Endothelial cell of umbilical vein (primary cell): ENCODE data around the gene HDAC4. TPM values are rescaled to one million over a fixed set of nuclear protein-coding genes. Genes with fewer than 3 reads are reported as not detected.

Experiments
- BruUV-seq: library from RNA; stranded (reverse); fragments of 400-500 nt; replicated peaks from 2 replicates; lab custom pipeline; 2021; lab: Mats Ljungman, UMichigan
- CTCF ChIA-PET: fragments of 300-600, 350-600 bp; sonication (Branson Sonifier 250); formaldehyde crosslinking; loops from one replicate; lab custom pipeline; 2021; ENCODE audit warnings: antibody characterized with exemption, inconsistent platforms; lab: Charles Lee
- POLR2A ChIA-PET: fragments of 300-600, 350-600 bp; sonication (Branson Sonifier 250); formaldehyde crosslinking; loops from one replicate; lab custom pipeline; 2021; ENCODE audit warnings: antibody characterized with exemption, inconsistent platforms; lab: Charles Lee
- DNase-seq: peaks from one replicate; pipeline ENCODE4 v3.0.0-alpha.2; 2011; ENCODE audit warnings: low read depth, low spot score
- FAIRE-seq: peaks from 2 replicates; lab custom pipeline; 2011; peaks lifted over from hg19 to GRCh38; lab: Jason Lieb, UNC
- H2AFZ ChIP-seq: 2 replicates; pipeline ENCODE4 v1.6.0; 2012; ENCODE audit warnings: low read depth, low read length, control low read depth, inconsistent platforms
- H3K27ac ChIP-seq: 2 replicates; pipeline ENCODE4 v1.5.1; 2011; ENCODE audit warnings: low read depth, mild to moderate bottlenecking, control low read depth, low read length, moderate library complexity; ENCODE audit not compliant: insufficient read depth
- H3K27me3 ChIP-seq, 2 experiments: 2 replicates each; pipeline versions ENCODE4 v1.6.0 to v1.6.1; 2011; ENCODE audit warnings: low read length in 2 of 2, mixed read lengths in 1 of 2; ENCODE audit not compliant: control insufficient read depth in 2 of 2, insufficient read depth in 2 of 2
- H3K36me3 ChIP-seq, 2 experiments: 2 replicates in 1 of 2; 3 replicates in 1 of 2; pipeline ENCODE4 v1.5.1; 2011; ENCODE audit warnings: low read length in 2 of 2, mild to moderate bottlenecking in 1 of 2, moderate library complexity in 1 of 2; ENCODE audit not compliant: control insufficient read depth in 2 of 2, insufficient read depth in 2 of 2; ENCODE audit errors: extremely low read depth in 1 of 2
- H3K4me1 ChIP-seq: 3 replicates; pipeline ENCODE4 v1.5.1; 2011; ENCODE audit warnings: mild to moderate bottlenecking, low read length; ENCODE audit not compliant: control insufficient read depth, insufficient read depth; ENCODE audit errors: extremely low read depth
- H3K4me2 ChIP-seq: 2 replicates; pipeline ENCODE4 v1.6.1; 2011; ENCODE audit warnings: low read length, control low read depth, mixed read lengths; ENCODE audit not compliant: insufficient read depth
- H3K4me3 ChIP-seq, 3 experiments: fragments of 200-600 bp in 1 of 3; sonication (generic), shearing (Covaris generic) in 1 of 3; replicated peaks in 1 of 3; 2 replicates each; pipeline ENCODE4 v1.5.1; 2011 to 2016; ENCODE audit warnings: control low read depth in 3 of 3, low read length in 3 of 3, mild to moderate bottlenecking in 2 of 3, inconsistent platforms in 1 of 3, low read depth in 1 of 3, moderate library complexity in 1 of 3; ENCODE audit not compliant: insufficient read depth in 1 of 3
- H3K79me2 ChIP-seq: 2 replicates; pipeline ENCODE4 v1.6.0; 2012; ENCODE audit warnings: low read length, inconsistent platforms; ENCODE audit not compliant: control insufficient read depth, insufficient read depth
- H3K9ac ChIP-seq: replicated peaks from 2 replicates; pipeline ENCODE3; 2011; ENCODE audit warnings: low read length, control low read depth; ENCODE audit not compliant: insufficient read depth; ENCODE audit errors: extremely low read depth
- H3K9me1 ChIP-seq: replicated peaks from 3 replicates; pipeline ENCODE4 v1.6.0; 2011; ENCODE audit warnings: mild to moderate bottlenecking, low read length; ENCODE audit not compliant: control insufficient read depth, insufficient read depth; ENCODE audit errors: extremely low read depth
- H3K9me3 ChIP-seq: replicated peaks from 2 replicates; pipeline ENCODE4 v1.5.1; 2012; ENCODE audit warnings: low read length, inconsistent platforms; ENCODE audit not compliant: control insufficient read depth, insufficient read depth
- H4K20me1 ChIP-seq: replicated peaks from 2 replicates; pipeline ENCODE3; 2011; ENCODE audit warnings: mild to moderate bottlenecking, low read length; ENCODE audit not compliant: control insufficient read depth, insufficient read depth; ENCODE audit errors: extremely low read depth
- EZH2 ChIP-seq: IDR thresholded peaks from 2 replicates; pipeline ENCODE4 v1.6.1; 2012; ENCODE audit warnings: borderline replicate concordance, low read depth, mild to moderate bottlenecking, moderate library complexity, low read length, inconsistent platforms; ENCODE audit not compliant: severe bottlenecking
- FOS ChIP-seq: IDR thresholded peaks from 2 replicates; pipeline ENCODE4 v1.6.1; 2011; ENCODE audit warnings: mild to moderate bottlenecking, low read length, moderate library complexity, borderline replicate concordance; ENCODE audit not compliant: insufficient read depth
- GATA2 ChIP-seq: IDR thresholded peaks from 2 replicates; pipeline ENCODE4 v1.7.0; 2011; ENCODE audit warnings: low read depth, mild to moderate bottlenecking, moderate library complexity, mixed read lengths, low read length; ENCODE audit not compliant: insufficient read length, insufficient read depth
- JUN ChIP-seq: IDR thresholded peaks from 2 replicates; pipeline ENCODE4 v1.6.1; 2011; ENCODE audit warnings: borderline replicate concordance, low read depth; ENCODE audit not compliant: insufficient read length, insufficient read depth
- MYC ChIP-seq: IDR thresholded peaks from one replicate; pipeline ENCODE4 v1.6.1; 2011; ENCODE audit warnings: mild to moderate bottlenecking, low read depth, low read length
- POLR2A ChIP-seq: IDR thresholded peaks from 2 replicates; pipeline ENCODE4 v1.6.1; 2012; ENCODE audit warnings: low read depth, mild to moderate bottlenecking, control low read depth, low read length
- POLR2AphosphoS5 ChIP-seq: IDR thresholded peaks from 2 replicates; pipeline ENCODE4 v1.6.1; 2012; ENCODE audit warnings: low read depth, mild to moderate bottlenecking, control low read depth, low read length, moderate library complexity; ENCODE audit not compliant: insufficient read depth
- dilution Hi-C: fragments of 300-500 bp; cut with MboI; formaldehyde crosslinking; loops from one replicate; pipeline ENCODE4 v1.15.0; 2019; ENCODE audit warnings: low sequenced_read_pairs; ENCODE audit not compliant: extremely low pct_ligation_motif_present
- intact Hi-C: fragments of 100-400 bp; cut with micrococcal nuclease; formaldehyde crosslinking; loops from one replicate; pipeline ENCODE4 v1.10.0; 2022
- polyA plus RNA-seq, 4 experiments: library from polyadenylated mRNA; depleted of rRNA in 3 of 4; stranded (reverse) in 3 of 4; unstranded in 1 of 4; fragments of >200 nt; gene quantifications; 2 replicates each; pipeline versions ENCODE4 v1.2.1 to v1.2.3, GENCODE V29; 2011 to 2012; ENCODE audit warnings: missing spikeins in 1 of 4
- total RNA-seq: library from RNA; stranded (reverse); gene quantifications from 2 replicates; pipeline ENCODE4 v1.2.3, GENCODE V29; 2021
- TF ChIP-seq, protein P1 (sequence below), 2 donors: IDR thresholded peaks; 1 replicate in 1 of 2; 2 replicates in 1 of 2; pipeline ENCODE4 v1.5.1; 2011; ENCODE audit warnings: low read length in 2 of 2, mild to moderate bottlenecking in 2 of 2, moderate library complexity in 2 of 2, control low read depth in 1 of 2, inconsistent platforms in 1 of 2, low read depth in 1 of 2; ENCODE audit not compliant: insufficient read depth in 1 of 2; ENCODE audit errors: extremely low read depth in 1 of 2

HDAC4 gene
- total and polyA plus RNA-seq, 2 donors (not counting 3 experiments of a cell fraction or from before 2014, with no cell fraction given): 13.4 to 33.0 TPM

DNA sequence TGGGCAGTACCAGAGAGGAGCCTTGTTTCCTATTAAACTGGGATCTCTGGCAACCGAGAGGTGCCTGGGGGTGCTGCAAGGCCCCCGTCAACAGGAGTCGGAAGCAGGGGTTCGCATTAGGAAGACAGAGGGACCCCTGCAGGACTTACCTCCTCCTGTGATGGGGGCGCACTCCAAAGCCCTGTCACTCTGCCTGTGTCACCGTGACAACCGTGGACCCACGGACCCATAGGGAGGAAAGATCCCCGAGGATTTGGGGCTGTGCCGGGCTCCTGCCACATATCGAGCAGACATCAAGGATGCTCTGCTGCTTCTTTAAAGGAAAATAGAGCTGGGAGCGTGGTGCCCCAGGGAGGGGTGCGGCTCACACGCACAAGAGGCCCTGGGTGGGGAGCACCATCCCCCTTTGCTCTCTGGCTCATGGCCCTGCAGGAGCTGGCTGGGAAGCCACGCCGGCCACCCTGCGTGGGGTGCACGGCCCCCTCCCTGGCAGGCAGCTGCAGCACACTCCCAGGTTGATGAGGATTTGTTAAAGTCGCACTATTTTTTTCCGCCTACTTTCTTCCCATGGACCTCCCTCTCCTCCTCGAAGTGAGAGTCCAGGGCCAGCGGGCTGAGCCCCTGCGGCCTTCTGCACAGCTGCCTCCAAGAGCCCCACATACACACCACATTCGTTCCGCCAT lies 385.5 kb downstream of the HDAC4 start:
- Histone ChIP-seq H3K79me2 (no peaks in the 10 kb centered on the region), H3K4me3 (no peak overlapping the region), H2AFZ (no peak overlapping the region), H3K27me3 (no peaks in the 10 kb centered on the region), H3K9me1 (no peaks in the 10 kb centered on the region), H3K9me3 (no peaks in the 10 kb centered on the region), H3K36me3 (no peaks in the 10 kb centered on the region), H4K20me1 (no peaks in the 10 kb centered on the region), H3K4me1 (no peaks in the 10 kb centered on the region), H3K4me2 (no peak overlapping the region), H3K9ac (no peak overlapping the region), H3K27ac (no peak overlapping the region)
- dilution Hi-C loops: no loop called here
- intact Hi-C loops: no loop called here
- POLR2A ChIA-PET: no interaction called here
- FAIRE-seq (no peak), DNase-seq (no peak)
- CTCF ChIA-PET: no interaction called here
- BruUV-seq: no TSS peak
- TF ChIP-seq GATA2 (no peak), FOS (no peak), POLR2AphosphoS5 (no peak), EZH2 (no peak), POLR2A (no peak), JUN (no peak), MYC (no peak)
- TF ChIP-seq, protein P1, sequence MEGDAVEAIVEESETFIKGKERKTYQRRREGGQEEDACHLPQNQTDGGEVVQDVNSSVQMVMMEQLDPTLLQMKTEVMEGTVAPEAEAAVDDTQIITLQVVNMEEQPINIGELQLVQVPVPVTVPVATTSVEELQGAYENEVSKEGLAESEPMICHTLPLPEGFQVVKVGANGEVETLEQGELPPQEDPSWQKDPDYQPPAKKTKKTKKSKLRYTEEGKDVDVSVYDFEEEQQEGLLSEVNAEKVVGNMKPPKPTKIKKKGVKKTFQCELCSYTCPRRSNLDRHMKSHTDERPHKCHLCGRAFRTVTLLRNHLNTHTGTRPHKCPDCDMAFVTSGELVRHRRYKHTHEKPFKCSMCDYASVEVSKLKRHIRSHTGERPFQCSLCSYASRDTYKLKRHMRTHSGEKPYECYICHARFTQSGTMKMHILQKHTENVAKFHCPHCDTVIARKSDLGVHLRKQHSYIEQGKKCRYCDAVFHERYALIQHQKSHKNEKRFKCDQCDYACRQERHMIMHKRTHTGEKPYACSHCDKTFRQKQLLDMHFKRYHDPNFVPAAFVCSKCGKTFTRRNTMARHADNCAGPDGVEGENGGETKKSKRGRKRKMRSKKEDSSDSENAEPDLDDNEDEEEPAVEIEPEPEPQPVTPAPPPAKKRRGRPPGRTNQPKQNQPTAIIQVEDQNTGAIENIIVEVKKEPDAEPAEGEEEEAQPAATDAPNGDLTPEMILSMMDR (IDR thresholded peaks at IDR 0.05; ENCODE audit: extremely low read depth in 1 of 2, insufficient read depth in 1 of 2, low read depth in 1 of 2, low read length in 2 of 2): no peak
